Mesendoderm (in vitro differentiated cells): Measurements from ENCODE around the gene EZH2. TPM values are rescaled to one million over a fixed set of nuclear protein-coding genes. Genes with fewer than 3 reads are reported as not detected.

ENCODE experiments used
- DNase-seq: peaks from one replicate; pipeline ENCODE4 v3.0.0; 2013
- H2AK5ac ChIP-seq: 2 replicates; pipeline ENCODE4 v1.6.1; 2013; ENCODE audit warnings: low read length, inconsistent platforms
- H2BK120ac ChIP-seq: 2 replicates; pipeline ENCODE4 v1.6.1; 2013; ENCODE audit warnings: low read depth, mild to moderate bottlenecking, low read length, moderate library complexity, mixed read lengths
- H2BK15ac ChIP-seq: replicated peaks from 2 replicates; pipeline ENCODE4 v1.6.1; 2013; ENCODE audit warnings: low read depth, mild to moderate bottlenecking, moderate library complexity
- H2BK5ac ChIP-seq: 2 replicates; pipeline ENCODE4 v1.6.1; 2013; ENCODE audit warnings: low read length, inconsistent platforms
- H3K18ac ChIP-seq: 2 replicates; pipeline ENCODE4 v1.6.1; 2013; ENCODE audit warnings: mild to moderate bottlenecking, low read length, mixed read lengths
- H3K23ac ChIP-seq: one replicate; pipeline ENCODE4 v1.6.1; 2013; ENCODE audit warnings: low read length
- H3K27ac ChIP-seq: 2 replicates; pipeline ENCODE4 v1.5.1; 2013; ENCODE audit warnings: low read depth, mild to moderate bottlenecking, inconsistent platforms, low read length, moderate library complexity
- H3K27me3 ChIP-seq: 2 replicates; pipeline ENCODE4 v1.6.1; 2013; ENCODE audit warnings: low read length, control low read depth, mild to moderate bottlenecking, inconsistent platforms; ENCODE audit not compliant: insufficient read depth, poor library complexity
- H3K36me3 ChIP-seq: 2 replicates; pipeline ENCODE4 v1.6.1; 2013; ENCODE audit warnings: low read length, inconsistent platforms; ENCODE audit not compliant: control insufficient read depth, insufficient read depth
- H3K4ac ChIP-seq: one replicate; pipeline ENCODE4 v1.6.1; 2013; ENCODE audit warnings: low read depth, mild to moderate bottlenecking, low read length, moderate library complexity
- H3K4me1 ChIP-seq: 2 replicates; pipeline ENCODE4 v1.6.1; 2013; ENCODE audit warnings: low read depth, low read length, inconsistent platforms; ENCODE audit not compliant: control insufficient read depth
- H3K4me2 ChIP-seq: 2 replicates; pipeline ENCODE4 v1.6.1; 2013; ENCODE audit warnings: low read length
- H3K4me3 ChIP-seq: 2 replicates; pipeline ENCODE4 v1.5.1; 2013; ENCODE audit warnings: mild to moderate bottlenecking, low read length
- H3K56ac ChIP-seq: one replicate; pipeline ENCODE4 v1.6.1; 2013; ENCODE audit warnings: low read length
- H3K79me1 ChIP-seq: 2 replicates; pipeline ENCODE4 v1.6.1; 2013; ENCODE audit warnings: low read length, inconsistent platforms
- H3K79me2 ChIP-seq: 2 replicates; pipeline ENCODE4 v1.6.1; 2013; ENCODE audit warnings: mild to moderate bottlenecking, low read length; ENCODE audit not compliant: control insufficient read depth, insufficient read depth
- H3K9ac ChIP-seq: 2 replicates; pipeline ENCODE4 v1.6.1; 2013; ENCODE audit warnings: low read length, inconsistent platforms
- H4K5ac ChIP-seq: one replicate; pipeline ENCODE4 v1.6.1; 2013; ENCODE audit warnings: low read length
- H4K8ac ChIP-seq: one replicate; pipeline ENCODE4 v1.6.1; 2013; ENCODE audit warnings: low read depth, mild to moderate bottlenecking, control low read depth, low read length, moderate library complexity
- WGBS: extraction: QIAGEN DNeasy Blood & Tissue Kit; methylation state at CpG from one replicate; pipeline ENCODE4 v1.1.7; 2013; ENCODE audit warnings: low lambda C conversion rate, missing lambda C conversion rate; ENCODE audit not compliant: insufficient coverage; ENCODE audit errors: extremely low coverage; 5-methylcytosine and 5-hydroxymethylcytosine counted together
- small RNA-seq: library from polyadenylated mRNA; stranded (forward); fragments of <200 nt; extraction: miRNeasy Mini kit (QIAGEN cat#:217004); gene quantifications from one replicate; pipeline ENCODE3, GENCODE V24; 2013; ENCODE audit not compliant: insufficient read depth

EZH2 gene

DNA sequence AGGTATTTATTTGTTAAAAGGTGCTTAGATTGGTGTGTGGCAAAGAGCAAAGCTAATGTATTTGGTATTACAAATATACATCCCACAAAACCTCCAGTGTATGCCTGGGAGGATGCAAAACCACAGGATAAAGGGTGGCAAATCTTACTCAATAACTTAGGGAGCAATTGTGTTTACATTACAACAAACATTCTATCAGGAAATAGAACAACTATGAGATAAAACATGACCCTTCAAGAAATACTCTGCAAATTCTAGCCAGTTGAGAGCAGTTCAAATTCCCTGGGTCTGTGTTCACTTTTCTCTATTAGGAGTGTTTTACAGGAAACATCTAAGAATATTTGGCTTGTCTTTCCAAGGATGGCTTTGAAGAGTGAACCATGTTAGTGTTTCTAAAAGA is 120.5 kb downstream of the EZH2 start:
- no peak overlapping the region for H3K4ac ChIP-seq
- H3K9ac ChIP-seq: no peak overlapping the region
- no peak overlapping the region for H2BK120ac ChIP-seq
- no peaks in the 10 kb centered on the region for H3K79me2 ChIP-seq
- H3K27ac ChIP-seq: no peak overlapping the region
- H2BK5ac ChIP-seq: no peak overlapping the region
- no peak overlapping the region for H3K23ac ChIP-seq
- H3K4me3 ChIP-seq: no peak overlapping the region
- H3K18ac ChIP-seq: no peak overlapping the region
- no peaks in the 10 kb centered on the region for H3K27me3 ChIP-seq
- no peak overlapping the region for H2AK5ac ChIP-seq
- H3K79me1 ChIP-seq: no peaks in the 10 kb centered on the region
- H2BK15ac ChIP-seq: no peak overlapping the region
- no peak overlapping the region for H3K4me2 ChIP-seq
- H4K5ac ChIP-seq: no peak overlapping the region
- H3K4me1 ChIP-seq: no peaks in the 10 kb centered on the region
- no peak overlapping the region for H3K56ac ChIP-seq
- H4K8ac ChIP-seq: no peak overlapping the region
- DNase-seq: no peak
- no peaks in the 10 kb centered on the region for H3K36me3 ChIP-seq

- WGBS: no CpG with 5 or more reads among the region's 12 CpGs
- H3K36me3 ChIP-seq: no peaks in the 10 kb centered on the region
- H4K5ac ChIP-seq: no peak overlapping the region
- no peak overlapping the region for H2BK15ac ChIP-seq
- H3K79me2 ChIP-seq: no peaks in the 10 kb centered on the region
- no peaks in the 10 kb centered on the region for H3K79me1 ChIP-seq
- DNase-seq: no peak
- H3K4ac ChIP-seq: no peak overlapping the region
- H2BK5ac ChIP-seq: no peak overlapping the region
- no peak overlapping the region for H3K18ac ChIP-seq
- H3K56ac ChIP-seq: no peak overlapping the region
- no peak overlapping the region for H3K27ac ChIP-seq
- H3K9ac ChIP-seq: no peak overlapping the region
- no peak overlapping the region for H3K4me3 ChIP-seq
- H4K8ac ChIP-seq: no peak overlapping the region
- H2BK120ac ChIP-seq: no peak overlapping the region
- H2AK5ac ChIP-seq: no peak overlapping the region
- no peaks in the 10 kb centered on the region for H3K27me3 ChIP-seq
- no peaks in the 10 kb centered on the region for H3K4me1 ChIP-seq
- H3K23ac ChIP-seq: no peak overlapping the region
- H3K4me2 ChIP-seq: no peak overlapping the region
These were observed 122.4 kb downstream of the EZH2 start for GRCh38 chr7:148761499-148762278.

Small RNA genes lying within 50 kb of the gene (small RNA-seq; reads per million reads assigned to genes)
- not detected for gene RF00017
- gene RN7SL569P: not detected
- gene RNU7-20P: not detected
